NCI-H460 (cell line): ENCODE data around the gene FSHR. TPM values are rescaled to one million over a fixed set of nuclear protein-coding genes. Genes with fewer than 3 reads are reported as not detected.

Experiments
- DNase-seq: peaks from one replicate; pipeline ENCODE4 v3.0.0-alpha.2; 2016; ENCODE audit warnings: low read depth; ENCODE audit errors: extremely low read depth
- total RNA-seq: library from RNA; depleted of rRNA; stranded (reverse); fragments of >200 nt; shearing (Covaris generic); gene quantifications from 2 replicates; pipeline ENCODE4 v1.2.3, GENCODE V29; 2014

The FSHR gene
- total RNA-seq, 1 experiment from 2014 or later, result not detected

GRCh38 chr2:48978131-48978530 lies 176.2 kb downstream of the FSHR start:
- no peak for DNase-seq

DNA sequence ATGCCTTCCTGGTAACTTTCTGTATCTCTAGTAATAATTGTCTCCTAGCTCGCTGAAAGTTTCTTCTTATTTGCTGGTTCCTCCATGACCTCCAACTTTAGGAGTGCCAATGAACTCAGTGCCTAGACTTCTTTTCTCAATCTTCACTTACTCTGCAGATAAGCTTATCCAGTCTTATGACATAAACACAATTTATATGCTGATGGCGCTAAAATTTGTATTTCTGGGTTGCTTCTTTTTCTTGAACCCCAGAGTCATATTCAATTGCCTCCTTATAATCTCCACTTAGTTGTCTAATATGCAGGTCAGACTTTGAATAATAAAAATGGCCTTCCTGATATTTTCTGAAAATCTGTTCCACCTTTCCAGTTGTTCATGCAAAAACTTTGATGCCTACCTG lies 182.5 kb downstream of the FSHR start:
- no peak for DNase-seq

DNA sequence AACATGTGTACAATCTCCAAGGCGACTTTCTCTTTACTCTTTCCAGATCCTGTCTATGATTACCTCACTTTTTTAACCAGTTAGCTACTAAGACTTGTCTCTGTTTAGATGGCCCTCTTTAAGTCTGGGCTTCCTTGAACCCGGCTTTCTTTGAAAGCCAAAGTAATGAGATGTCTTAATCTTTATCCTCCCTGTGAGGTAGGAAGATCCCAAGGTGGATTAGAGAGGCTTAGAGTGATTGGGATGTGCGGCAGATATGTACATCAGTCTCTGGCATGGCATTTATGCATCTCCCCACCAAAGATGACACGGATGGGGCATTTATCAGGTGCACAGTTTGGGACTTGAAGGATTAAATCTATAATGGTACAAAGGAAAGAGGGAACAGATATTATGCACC lies 186.3 kb downstream of the FSHR start:
- DNase-seq, result no peak

DNA sequence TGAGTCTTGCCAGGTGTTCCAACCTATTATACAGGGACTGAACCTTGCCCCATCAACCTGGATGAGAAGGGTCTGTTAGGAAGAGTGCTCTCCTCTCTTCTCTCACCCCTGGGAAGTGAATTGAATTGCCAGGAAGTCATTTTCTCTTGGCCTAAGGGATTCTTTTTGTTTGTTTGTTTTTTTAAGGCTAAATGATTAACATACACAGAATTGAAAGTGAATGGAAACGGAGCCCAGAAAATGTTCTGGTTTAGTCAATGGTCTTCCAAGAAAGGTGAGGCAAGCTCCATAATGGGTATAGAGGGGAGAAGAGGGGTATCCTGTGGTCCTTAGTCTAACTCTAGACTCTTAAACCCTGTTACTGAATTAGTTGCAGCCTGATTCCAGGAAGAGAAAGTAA lies 189.1 kb downstream of the FSHR start:
- DNase-seq, result no peak

DNA sequence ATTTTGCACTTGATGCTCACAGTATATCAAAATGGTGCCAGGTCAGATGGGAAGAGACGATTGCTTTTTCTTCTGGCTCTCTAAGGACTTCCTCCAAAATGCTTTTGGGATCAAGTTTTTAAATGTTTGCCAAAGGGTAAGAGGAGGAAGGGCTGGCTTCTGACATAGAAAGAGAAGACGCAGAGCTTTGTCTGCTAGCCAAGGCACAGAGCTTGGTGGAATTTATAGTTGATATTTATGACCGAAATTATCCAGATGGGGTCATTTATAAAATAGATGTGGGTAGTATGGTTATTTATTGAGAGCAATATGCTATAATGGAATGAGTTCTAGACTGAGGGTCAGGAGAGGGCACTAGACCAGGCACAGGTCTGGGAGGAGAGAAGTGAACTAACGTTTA lies 193.3 kb downstream of the FSHR start:
- DNase-seq, result no peak

DNA sequence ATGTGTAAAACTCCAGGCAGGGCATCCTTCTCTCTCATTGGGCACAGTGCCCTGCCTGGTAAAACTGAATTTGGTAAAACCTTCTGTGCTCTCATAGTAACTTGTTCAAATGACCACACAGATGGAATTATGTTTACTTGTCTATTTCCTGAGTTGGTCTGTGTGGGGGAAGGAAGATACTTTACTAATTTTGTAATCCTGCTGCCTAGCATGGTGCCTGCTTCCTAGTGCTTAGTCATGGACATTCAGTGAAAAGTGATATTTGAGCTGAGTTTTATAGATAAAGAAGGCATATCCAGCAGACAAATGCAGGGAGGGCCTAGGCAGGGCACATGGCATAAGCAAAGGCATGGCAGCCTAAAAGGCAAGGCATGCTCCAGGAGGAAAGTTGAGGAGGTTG lies 199.4 kb downstream of the FSHR start:
- DNase-seq, result no peak

GRCh38 chr2:48954311-48954710 lies 200.0 kb downstream of the FSHR start:
- DNase-seq, result no peak

GRCh38 chr2:48952614-48953013 lies 201.7 kb downstream of the FSHR start:
- DNase-seq, result no peak

GRCh38 chr2:48952143-48952542 lies 202.2 kb downstream of the FSHR start:
- no peak for DNase-seq

- DNase-seq, result no peak
These were observed 205.8 kb downstream of the FSHR start for GRCh38 chr2:48948400-48949125.

DNA sequence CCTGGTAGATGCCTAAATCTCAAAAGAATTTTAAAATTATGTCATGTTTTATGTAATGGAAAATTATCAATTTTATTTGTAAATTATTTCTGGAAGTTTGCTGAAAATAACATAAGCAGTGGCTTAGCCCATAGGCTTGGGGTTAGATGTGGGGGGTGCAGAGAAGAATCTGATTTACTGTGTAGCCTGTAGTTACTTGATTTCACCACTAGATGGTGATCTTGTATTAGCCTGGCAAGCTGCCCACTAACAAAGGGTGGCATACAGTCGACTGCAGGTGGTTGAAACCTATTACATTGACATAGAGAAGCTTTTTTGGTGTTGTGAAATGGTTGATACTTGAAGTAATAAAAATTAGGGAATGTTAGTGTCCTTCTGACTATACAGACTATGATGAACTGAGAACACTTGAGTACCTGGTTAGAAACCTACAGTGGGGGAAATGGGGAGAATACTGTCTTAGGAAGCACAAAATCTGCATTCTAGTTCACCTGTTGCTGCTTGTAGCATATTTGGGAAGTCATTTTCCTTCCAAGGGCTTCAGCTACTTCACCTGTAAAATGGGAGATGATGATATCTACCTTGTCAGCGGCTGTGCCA lies 207.8 kb downstream of the FSHR start:
- peak; percentile 60 for DNase-seq

DNA sequence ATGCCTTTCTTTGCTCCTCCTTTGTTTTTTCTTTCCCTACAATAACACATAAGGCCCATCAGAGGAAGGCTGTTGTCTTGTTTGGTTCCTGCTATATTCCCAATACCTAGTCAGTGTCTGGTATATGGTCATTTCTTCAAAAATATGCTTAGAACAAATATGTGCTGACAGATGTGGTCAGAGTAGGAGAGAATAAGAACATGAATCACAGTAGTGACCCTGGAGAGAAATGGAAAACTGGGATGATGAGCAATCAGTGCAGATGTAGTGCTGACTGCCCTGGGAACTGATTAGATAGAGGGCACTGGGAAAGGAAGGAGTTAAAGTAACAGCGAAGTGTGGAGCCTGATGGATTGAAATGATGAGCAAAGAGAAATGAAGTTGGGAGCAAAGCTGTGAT lies 209.4 kb downstream of the FSHR start:
- no peak for DNase-seq

- no peak for DNase-seq
These were observed 210.9 kb downstream of the FSHR start for GRCh38 chr2:48943436-48943835.

DNA sequence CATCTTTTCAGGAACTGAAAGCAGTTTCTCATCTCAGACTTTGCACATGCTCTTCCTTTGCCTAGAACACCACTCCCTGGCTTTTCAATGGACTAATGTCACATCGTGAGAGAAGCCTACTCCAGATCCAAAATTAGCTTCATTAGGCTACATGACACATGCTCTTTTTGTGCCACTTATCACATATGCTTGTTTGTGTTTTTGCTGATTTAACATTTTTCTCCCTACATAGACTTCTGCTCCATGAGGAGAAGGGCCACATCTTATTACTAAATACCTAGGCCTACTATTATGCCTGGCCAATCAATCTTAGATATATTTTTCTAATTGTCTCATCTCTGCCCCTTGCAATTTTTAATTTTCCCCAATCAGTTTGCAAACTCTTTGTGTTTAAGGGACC lies 212.4 kb downstream of the FSHR start:
- no peak for DNase-seq

- DNase-seq, result no peak
These were observed 212.9 kb downstream of the FSHR start for GRCh38 chr2:48941456-48941855.

GRCh38 chr2:48940606-48941005 lies 213.7 kb downstream of the FSHR start:
- no peak for DNase-seq

- DNase-seq, result no peak
These were observed 215.1 kb downstream of the FSHR start for GRCh38 chr2:48939232-48939631.

GRCh38 chr2:48938231-48938630 lies 216.1 kb downstream of the FSHR start:
- DNase-seq, result no peak

GRCh38 chr2:48934807-48935206 lies 219.5 kb downstream of the FSHR start:
- DNase-seq, result no peak

DNA sequence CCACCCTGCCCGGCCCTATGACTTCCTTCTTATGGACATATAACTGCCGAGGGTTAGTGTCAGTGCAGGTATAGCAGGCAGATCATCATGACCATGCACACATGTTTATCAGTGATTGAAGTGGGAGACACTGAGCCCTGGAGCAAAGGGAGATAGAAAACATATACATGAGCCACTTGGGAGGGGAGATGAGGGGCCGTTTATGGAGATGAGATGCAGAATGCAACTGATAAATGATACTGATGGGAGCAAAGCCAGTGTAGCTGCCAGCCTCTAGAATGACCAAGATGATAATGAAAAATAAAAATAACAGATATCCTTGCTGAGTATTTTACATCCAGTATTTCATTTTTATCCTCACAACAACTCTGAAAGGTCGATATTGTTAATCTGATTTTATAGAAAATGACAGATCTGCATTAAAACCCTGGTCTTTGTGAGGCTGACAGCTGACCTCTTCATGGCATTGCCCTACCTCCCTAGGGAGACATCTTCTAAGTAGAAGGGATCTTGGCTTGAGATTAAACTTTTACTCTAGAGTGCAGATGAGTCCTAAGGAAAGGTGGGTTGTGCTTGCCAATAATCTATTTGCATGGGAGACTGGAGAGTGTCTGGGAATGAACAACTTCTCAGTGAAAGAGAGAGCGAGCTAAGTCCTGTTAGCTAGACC lies 220.4 kb downstream of the FSHR start:
- DNase-seq, result no peak

GRCh38 chr2:48932667-48933066 lies 221.6 kb downstream of the FSHR start:
- no peak for DNase-seq
